Stimulated activated CD8-positive, alpha-beta memory T cell treated with anti-CD3 and anti-CD28 coated beads, Interleukin-7, amount 100 ng/mL, for 24 hours (primary cell): ENCODE data around the gene TNMD.
A peak's percentile ranks its signal among the peaks of the same experiment; 100 is the strongest.
"Not testable (repeated sequence)": the region's sequence is repeated elsewhere in the genome, so short reads cannot be mapped to it uniquely, and the experiment has no call there.

ENCODE experiments used
- DNase-seq: peaks from one replicate; pipeline ENCODE4 v3.0.0-alpha.2; 2020; ENCODE audit warnings: low read depth

TNMD gene

GRCh38 chrX:100584611-100585010 lies at the start of gene TNMD:
TSS of gene TNMD (plus strand) at chrX:100584936. CDS start at chrX:100585019, 83 bp downstream.
- DNase-seq, result no peak

- DNase-seq, result not testable (repeated sequence)
Measured at GRCh38 chrX:100565534-100565933, 19.2 kb upstream of the TNMD start.

- DNase-seq, result no peak
Measured at GRCh38 chrX:100586747-100587146, 2.0 kb downstream of the TNMD start.

GRCh38 chrX:100587861-100588260 lies 3.1 kb downstream of the TNMD start:
- no peak for DNase-seq

- no peak for DNase-seq
Measured at GRCh38 chrX:100591256-100592051, 6.7 kb downstream of the TNMD start.

GRCh38 chrX:100593126-100593525 lies 8.4 kb downstream of the TNMD start:
- DNase-seq, result no peak

GRCh38 chrX:100593581-100593980 lies 8.8 kb downstream of the TNMD start:
- no peak for DNase-seq

GRCh38 chrX:100596601-100597000 lies 11.9 kb downstream of the TNMD start:
- DNase-seq, result no peak

- no peak for DNase-seq
Measured at GRCh38 chrX:100599456-100599855, 14.7 kb downstream of the TNMD start.

- DNase-seq, result no peak
Measured at GRCh38 chrX:100600340-100600739, 15.6 kb downstream of the TNMD start.

GRCh38 chrX:100600758-100601157 lies 16.0 kb downstream of the TNMD start:
- no peak for DNase-seq

GRCh38 chrX:100606753-100607152 lies 22.0 kb downstream of the TNMD start:
- no peak for DNase-seq

- no peak for DNase-seq
Measured at GRCh38 chrX:100609591-100609990, 24.9 kb downstream of the TNMD start.

- DNase-seq, result no peak
Measured at GRCh38 chrX:100611951-100612350, 27.2 kb downstream of the TNMD start.

- DNase-seq, result no peak
Measured at GRCh38 chrX:100615005-100615404, 30.3 kb downstream of the TNMD start.

GRCh38 chrX:100623001-100623400 lies 38.3 kb downstream of the TNMD start:
- no peak for DNase-seq

GRCh38 chrX:100625985-100626491 lies 41.3 kb downstream of the TNMD start:
- DNase-seq, result no peak

- DNase-seq, result no peak
Measured at GRCh38 chrX:100635040-100635439, 50.3 kb downstream of the TNMD start.

GRCh38 chrX:100635989-100636320 lies 51.2 kb downstream of the TNMD start:
- no peak for DNase-seq

GRCh38 chrX:100636321-100636991 lies 51.7 kb downstream of the TNMD start, which contains the start of gene TSPAN6:
TSS of gene TSPAN6 (minus strand) at chrX:100636806. CDS start at chrX:100636694, 112 bp downstream.
- peak; percentile 52 for DNase-seq

GRCh38 chrX:100642290-100642689 lies 57.6 kb downstream of the TNMD start:
- DNase-seq, result no peak

GRCh38 chrX:100643212-100643611 lies 58.5 kb downstream of the TNMD start:
- no peak for DNase-seq
